HCT116 (cell line): ENCODE results near the gene CLOCK. TPM values are rescaled to one million over a fixed set of nuclear protein-coding genes. Genes with fewer than 3 reads are reported as not detected.

Experiments
- ATAC-seq: fragments of 200-7000 bp; cut with Tn5 transposase; 2 replicates; pipeline ENCODE4 v1.9.1; 2020; ENCODE audit warnings: mild to moderate bottlenecking, moderate library complexity
- BruUV-seq: library from RNA; stranded (reverse); fragments of 400-500 nt; replicated peaks from 2 replicates; lab custom pipeline; 2021; lab: Mats Ljungman, UMichigan
- CTCF ChIA-PET: fragments of 300-600 bp; sonication (Branson Sonifier 250); formaldehyde crosslinking; loops from one replicate; lab custom pipeline; 2021; ENCODE audit warnings: antibody characterized with exemption; lab: Charles Lee
- POLR2A ChIA-PET: fragments of 300-600, 350-600 bp; sonication (Branson Sonifier 250); formaldehyde crosslinking; loops from one replicate; lab custom pipeline; 2021; ENCODE audit warnings: antibody characterized with exemption; lab: Charles Lee
- RAD21 ChIA-PET, 2 experiments: fragments of 300-600 bp; sonication (Branson Sonifier 250); formaldehyde crosslinking; loops; one replicate each; lab custom pipeline; 2023; ENCODE audit warnings: low total read pairs in 2 of 2; ENCODE audit not compliant: uncharacterized antibody in 2 of 2, unreplicated experiment in 2 of 2, low non-redundant PET in 1 of 2; lab: Charles Lee
- DNase-seq: peaks from one replicate; pipeline ENCODE4 v3.0.0-alpha.2; 2010; ENCODE audit warnings: low read depth, low spot score
- H2AFZ ChIP-seq: fragments of 200-600 bp; shearing (Covaris generic), sonication (generic); 2 replicates; pipeline ENCODE4 v1.6.1; 2017; ENCODE audit warnings: low read depth, mixed run types, mixed read lengths, antibody characterized with exemption, low read length; ENCODE audit not compliant: poor library complexity, severe bottlenecking
- H3K27ac ChIP-seq: 2 replicates; pipeline ENCODE4 v1.5.1; 2012; ENCODE audit warnings: low read depth, low read length
- H3K27me3 ChIP-seq: fragments of 200-600 bp; sonication (generic); 2 replicates; pipeline ENCODE4 v1.6.1; 2016; ENCODE audit warnings: mixed run types, low read length, mixed read lengths; ENCODE audit not compliant: insufficient read depth
- H3K36me3 ChIP-seq, 2 experiments: fragments of 200-500 bp in 1 of 2; fragments of 200-600 bp in 1 of 2; sonication (Bioruptor generic) in 1 of 2; sonication (generic) in 1 of 2; 2 replicates each; pipeline versions ENCODE4 v1.5.1 to v1.6.1; 2014 to 2016; ENCODE audit warnings: low read length in 2 of 2, inconsistent platforms in 1 of 2, mixed read lengths in 1 of 2, mixed run types in 1 of 2; ENCODE audit not compliant: insufficient read depth in 2 of 2, control insufficient read depth in 1 of 2
- H3K4me1 ChIP-seq, 2 experiments: fragments of 200-600 bp in 1 of 2; sonication (generic) in 1 of 2; 2 replicates each; pipeline versions ENCODE4 v1.5.1 to v1.6.1; 2012 to 2017; ENCODE audit warnings: low read length in 2 of 2, inconsistent platforms in 1 of 2, mild to moderate bottlenecking in 1 of 2, mixed read lengths in 1 of 2, mixed run types in 1 of 2, moderate library complexity in 1 of 2; ENCODE audit not compliant: insufficient read depth in 2 of 2, control insufficient read depth in 1 of 2
- H3K4me2 ChIP-seq: fragments of 200-600 bp; sonication (generic); 2 replicates; pipeline ENCODE4 v1.6.1; 2017; ENCODE audit warnings: mixed run types, low read length, mixed read lengths
- H3K4me3 ChIP-seq, 2 experiments: fragments of 200-600 bp in 1 of 2; sonication (generic) in 1 of 2; replicated peaks in 1 of 2; 2 replicates each; pipeline ENCODE4 v1.5.1; 2011 to 2016; ENCODE audit warnings: low read length in 2 of 2, control low read depth in 1 of 2, low read depth in 1 of 2, mild to moderate bottlenecking in 1 of 2, mixed read lengths in 1 of 2, mixed run types in 1 of 2
- H3K79me2 ChIP-seq: fragments of 200-600 bp; sonication (generic); 2 replicates; pipeline ENCODE4 v1.6.1; 2017; ENCODE audit warnings: mild to moderate bottlenecking, mixed run types, low read length, moderate library complexity, mixed read lengths; ENCODE audit not compliant: insufficient read depth
- H3K9ac ChIP-seq: fragments of 200-600 bp; sonication (generic); 2 replicates; pipeline ENCODE4 v1.6.1; 2016; ENCODE audit warnings: low read length, mixed read lengths
- H3K9me2 ChIP-seq: fragments of 200-600 bp; sonication (generic), shearing (Covaris generic); 2 replicates; pipeline ENCODE4 v1.6.1; 2017; ENCODE audit warnings: mixed run types, mild to moderate bottlenecking, moderate library complexity; ENCODE audit not compliant: insufficient read depth
- H3K9me3 ChIP-seq, 2 experiments: fragments of 200-500 bp in 1 of 2; fragments of 200-600 bp in 1 of 2; sonication (Bioruptor generic) in 1 of 2; sonication (generic) in 1 of 2; 2 replicates each; pipeline ENCODE4 v1.6.1; 2014 to 2017; ENCODE audit warnings: low read length in 2 of 2, mixed read lengths in 2 of 2, inconsistent platforms in 1 of 2, low read depth in 1 of 2, mild to moderate bottlenecking in 1 of 2, mixed run types in 1 of 2, moderate library complexity in 1 of 2; ENCODE audit not compliant: control insufficient read depth in 1 of 2, insufficient read depth in 1 of 2
- H4K20me1 ChIP-seq: fragments of 200-600 bp; sonication (generic), shearing (Covaris generic); 2 replicates; pipeline ENCODE4 v1.6.1; 2017; ENCODE audit warnings: mixed run types, mild to moderate bottlenecking, moderate library complexity; ENCODE audit not compliant: insufficient read depth
- ATF3 ChIP-seq: IDR thresholded peaks from 2 replicates; pipeline ENCODE4 v1.6.1; 2012
- CBX3 ChIP-seq: IDR thresholded peaks from 2 replicates; pipeline ENCODE4 v1.6.1; 2012; ENCODE audit warnings: low read depth
- CEBPB ChIP-seq: IDR thresholded peaks from 2 replicates; pipeline ENCODE4 v1.6.1; 2012; ENCODE audit warnings: low read depth
- CTCF ChIP-seq, 3 experiments: fragments of 200-600 bp in 1 of 3; sonication (generic) in 1 of 3; IDR thresholded peaks in 2 of 3; conservative IDR thresholded peaks in 1 of 3; 2 replicates each; pipeline ENCODE4 v1.5.1; 2012 to 2017; ENCODE audit warnings: low read depth in 2 of 3, low read length in 2 of 3, antibody characterized with exemption in 1 of 3, borderline replicate concordance in 1 of 3, control low read depth in 1 of 3, mild to moderate bottlenecking in 1 of 3, mixed read lengths in 1 of 3, mixed run types in 1 of 3, moderate library complexity in 1 of 3; ENCODE audit not compliant: insufficient read depth in 1 of 3
- EGR1 ChIP-seq: IDR thresholded peaks from 2 replicates; pipeline ENCODE4 v1.6.1; 2012; ENCODE audit warnings: low read depth
- ELF1 ChIP-seq: IDR thresholded peaks from 2 replicates; pipeline ENCODE4 v1.6.1; 2012; ENCODE audit warnings: low read depth, borderline replicate concordance
- EZH2 ChIP-seq: fragments of 200-600 bp; sonication (generic); IDR thresholded peaks from 2 replicates; pipeline ENCODE4 v1.6.1; 2017; ENCODE audit warnings: antibody characterized with exemption, mixed run types
- EZH2phosphoT487 ChIP-seq: fragments of 200-600 bp; IDR thresholded peaks from 2 replicates; pipeline ENCODE4 v1.6.1; 2018; ENCODE audit warnings: antibody characterized with exemption, borderline replicate concordance
- FOSL1 ChIP-seq: IDR thresholded peaks from 2 replicates; pipeline ENCODE4 v1.6.1; 2012; ENCODE audit warnings: low read depth
- JUND ChIP-seq: IDR thresholded peaks from 2 replicates; pipeline ENCODE4 v1.6.1; 2012
- MAX ChIP-seq: IDR thresholded peaks from 2 replicates; pipeline ENCODE4 v1.6.1; 2012
- POLR2A ChIP-seq: IDR thresholded peaks from 2 replicates; pipeline ENCODE4 v1.7.0; 2011; ENCODE audit warnings: borderline replicate concordance; ENCODE audit not compliant: insufficient read depth, insufficient read length; ENCODE audit errors: extremely low read depth
- POLR2AphosphoS5 ChIP-seq: IDR thresholded peaks from 2 replicates; pipeline ENCODE4 v1.6.1; 2011; ENCODE audit warnings: mild to moderate bottlenecking, low read depth, low read length, moderate library complexity
- RAD21 ChIP-seq: IDR thresholded peaks from 2 replicates; pipeline ENCODE4 v1.6.1; 2012; ENCODE audit warnings: low read depth, mild to moderate bottlenecking
- SIN3A ChIP-seq: IDR thresholded peaks from 2 replicates; pipeline ENCODE4 v1.6.1; 2012; ENCODE audit warnings: low read depth
- SP1 ChIP-seq: IDR thresholded peaks from 2 replicates; pipeline ENCODE4 v1.6.1; 2012; ENCODE audit warnings: low read depth
- SRF ChIP-seq: IDR thresholded peaks from 2 replicates; pipeline ENCODE4 v1.6.1; 2012; ENCODE audit warnings: low read depth
- YY1 ChIP-seq: IDR thresholded peaks from 2 replicates; pipeline ENCODE4 v1.6.1; 2011; ENCODE audit warnings: low read length, low read depth, moderate library complexity, mild to moderate bottlenecking; ENCODE audit not compliant: insufficient replicate concordance; ENCODE audit errors: extremely low read depth
- ZBTB33 ChIP-seq: IDR thresholded peaks from 2 replicates; pipeline ENCODE4 v1.6.1; 2011; ENCODE audit warnings: mild to moderate bottlenecking, low read length, moderate library complexity; ENCODE audit not compliant: insufficient replicate concordance; ENCODE audit errors: extremely low read depth
- ZNF274 ChIP-seq: fragments of 200-500 bp; sonication (Bioruptor generic); IDR thresholded peaks from 2 replicates; pipeline ENCODE4 v1.6.1; 2014; ENCODE audit warnings: mild to moderate bottlenecking, low read depth, low read length, inconsistent platforms
- intact Hi-C: fragments of 100-400 bp; cut with micrococcal nuclease; formaldehyde crosslinking; loops from 2 replicates; pipeline ENCODE4 v1.10.0; 2022
- total RNA-seq: library from RNA; stranded (reverse); gene quantifications from one replicate; pipeline ENCODE4 v1.2.1, GENCODE V29; 2021; ENCODE audit not compliant: unreplicated experiment

CLOCK gene
- total RNA-seq, 1 experiment from 2014 or later = 38.7 TPM

GRCh38 chr4:55538531-55538930 lies 8.2 kb downstream of the CLOCK start:
- intact Hi-C loops = no loop called here
- DNase-seq (no peak), ATAC-seq (no peak)
- RAD21 ChIA-PET = no interaction called here
- Histone ChIP-seq H3K9ac (no peak overlapping the region), H3K4me2 (no peak overlapping the region), H4K20me1 (no peaks in the 10 kb centered on the region), H3K4me1 (peaks cover 6 to 9% of the 10 kb centered on the region in 2 experiments; a peak in 3 of 4 replicates), H3K27ac (no peak overlapping the region), H2AFZ (no peak overlapping the region), H3K4me3 (no peak overlapping the region), H3K27me3 (no peaks in the 10 kb centered on the region), H3K9me3 (peaks cover 0 to 4% of the 10 kb centered on the region in 2 experiments; a peak in 1 of 4 replicates), H3K9me2 (no peaks in the 10 kb centered on the region), H3K36me3 (no peaks in the 10 kb centered on the region; a peak in 1 of 4 replicates), H3K79me2 (peaks cover 99% of the 10 kb centered on the region)
- POLR2A ChIA-PET = no interaction called here
- no TSS peak for BruUV-seq
- TF ChIP-seq CEBPB = no peak
- TF ChIP-seq POLR2AphosphoS5 = no peak
- no peak for TF ChIP-seq FOSL1
- TF ChIP-seq EGR1 = no peak
- TF ChIP-seq ATF3 = no peak
- no peak for TF ChIP-seq JUND
- no peak for TF ChIP-seq ELF1
- TF ChIP-seq ZBTB33 = no peak
- TF ChIP-seq MAX = no peak
- no peak for TF ChIP-seq EZH2
- no peak for TF ChIP-seq POLR2A
- TF ChIP-seq ZNF274 = no peak
- no peak for TF ChIP-seq SIN3A
- no peak for TF ChIP-seq CTCF (IDR thresholded peaks at IDR 0.05 in 2 of 3, conservative IDR thresholded peaks at IDR 0.05 in 1 of 3; ENCODE audit: borderline replicate concordance in 1 of 3, insufficient read depth in 1 of 3, low read depth in 2 of 3, low read length in 2 of 3)
- TF ChIP-seq YY1 = no peak
- TF ChIP-seq SRF = no peak
- TF ChIP-seq CBX3 = no peak
- TF ChIP-seq EZH2phosphoT487 = no peak
- no peak for TF ChIP-seq SP1
- TF ChIP-seq RAD21 = no peak
- CTCF ChIA-PET = interaction anchor here (0.7 kb wide), 1 partner anchor 11 kb away, joined by 4 read pairs; no protein-coding TSS in a partner anchor
